Endothelial cell of umbilical vein (primary cell): ENCODE measurements around the gene SORCS2. TPM values are rescaled to one million over a fixed set of nuclear protein-coding genes. Genes with fewer than 3 reads are reported as not detected.

ENCODE experiments used
- BruUV-seq: library from RNA; stranded (reverse); fragments of 400-500 nt; replicated peaks from 2 replicates; lab custom pipeline; 2021; lab: Mats Ljungman, UMichigan
- CTCF ChIA-PET: fragments of 300-600, 350-600 bp; sonication (Branson Sonifier 250); formaldehyde crosslinking; loops from one replicate; lab custom pipeline; 2021; ENCODE audit warnings: antibody characterized with exemption, inconsistent platforms; lab: Charles Lee
- POLR2A ChIA-PET: fragments of 300-600, 350-600 bp; sonication (Branson Sonifier 250); formaldehyde crosslinking; loops from one replicate; lab custom pipeline; 2021; ENCODE audit warnings: antibody characterized with exemption, inconsistent platforms; lab: Charles Lee
- DNase-seq: peaks from one replicate; pipeline ENCODE4 v3.0.0-alpha.2; 2011; ENCODE audit warnings: low read depth, low spot score
- FAIRE-seq: peaks from 2 replicates; lab custom pipeline; 2011; peaks lifted over from hg19 to GRCh38; lab: Jason Lieb, UNC
- H2AFZ ChIP-seq: 2 replicates; pipeline ENCODE4 v1.6.0; 2012; ENCODE audit warnings: low read depth, low read length, control low read depth, inconsistent platforms
- H3K27ac ChIP-seq: 2 replicates; pipeline ENCODE4 v1.5.1; 2011; ENCODE audit warnings: low read depth, mild to moderate bottlenecking, control low read depth, low read length, moderate library complexity; ENCODE audit not compliant: insufficient read depth
- H3K27me3 ChIP-seq, 2 experiments: 2 replicates each; pipeline versions ENCODE4 v1.6.0 to v1.6.1; 2011; ENCODE audit warnings: low read length in 2 of 2, mixed read lengths in 1 of 2; ENCODE audit not compliant: control insufficient read depth in 2 of 2, insufficient read depth in 2 of 2
- H3K36me3 ChIP-seq, 2 experiments: 2 replicates in 1 of 2; 3 replicates in 1 of 2; pipeline ENCODE4 v1.5.1; 2011; ENCODE audit warnings: low read length in 2 of 2, mild to moderate bottlenecking in 1 of 2, moderate library complexity in 1 of 2; ENCODE audit not compliant: control insufficient read depth in 2 of 2, insufficient read depth in 2 of 2; ENCODE audit errors: extremely low read depth in 1 of 2
- H3K4me1 ChIP-seq: 3 replicates; pipeline ENCODE4 v1.5.1; 2011; ENCODE audit warnings: mild to moderate bottlenecking, low read length; ENCODE audit not compliant: control insufficient read depth, insufficient read depth; ENCODE audit errors: extremely low read depth
- H3K4me2 ChIP-seq: 2 replicates; pipeline ENCODE4 v1.6.1; 2011; ENCODE audit warnings: low read length, control low read depth, mixed read lengths; ENCODE audit not compliant: insufficient read depth
- H3K4me3 ChIP-seq, 3 experiments: fragments of 200-600 bp in 1 of 3; sonication (generic), shearing (Covaris generic) in 1 of 3; replicated peaks in 1 of 3; 2 replicates each; pipeline ENCODE4 v1.5.1; 2011 to 2016; ENCODE audit warnings: control low read depth in 3 of 3, low read length in 3 of 3, mild to moderate bottlenecking in 2 of 3, inconsistent platforms in 1 of 3, low read depth in 1 of 3, moderate library complexity in 1 of 3; ENCODE audit not compliant: insufficient read depth in 1 of 3
- H3K79me2 ChIP-seq: 2 replicates; pipeline ENCODE4 v1.6.0; 2012; ENCODE audit warnings: low read length, inconsistent platforms; ENCODE audit not compliant: control insufficient read depth, insufficient read depth
- H3K9ac ChIP-seq: replicated peaks from 2 replicates; pipeline ENCODE3; 2011; ENCODE audit warnings: low read length, control low read depth; ENCODE audit not compliant: insufficient read depth; ENCODE audit errors: extremely low read depth
- H3K9me1 ChIP-seq: replicated peaks from 3 replicates; pipeline ENCODE4 v1.6.0; 2011; ENCODE audit warnings: mild to moderate bottlenecking, low read length; ENCODE audit not compliant: control insufficient read depth, insufficient read depth; ENCODE audit errors: extremely low read depth
- H3K9me3 ChIP-seq: replicated peaks from 2 replicates; pipeline ENCODE4 v1.5.1; 2012; ENCODE audit warnings: low read length, inconsistent platforms; ENCODE audit not compliant: control insufficient read depth, insufficient read depth
- H4K20me1 ChIP-seq: replicated peaks from 2 replicates; pipeline ENCODE3; 2011; ENCODE audit warnings: mild to moderate bottlenecking, low read length; ENCODE audit not compliant: control insufficient read depth, insufficient read depth; ENCODE audit errors: extremely low read depth
- EZH2 ChIP-seq: IDR thresholded peaks from 2 replicates; pipeline ENCODE4 v1.6.1; 2012; ENCODE audit warnings: borderline replicate concordance, low read depth, mild to moderate bottlenecking, moderate library complexity, low read length, inconsistent platforms; ENCODE audit not compliant: severe bottlenecking
- FOS ChIP-seq: IDR thresholded peaks from 2 replicates; pipeline ENCODE4 v1.6.1; 2011; ENCODE audit warnings: mild to moderate bottlenecking, low read length, moderate library complexity, borderline replicate concordance; ENCODE audit not compliant: insufficient read depth
- GATA2 ChIP-seq: IDR thresholded peaks from 2 replicates; pipeline ENCODE4 v1.7.0; 2011; ENCODE audit warnings: low read depth, mild to moderate bottlenecking, moderate library complexity, mixed read lengths, low read length; ENCODE audit not compliant: insufficient read length, insufficient read depth
- JUN ChIP-seq: IDR thresholded peaks from 2 replicates; pipeline ENCODE4 v1.6.1; 2011; ENCODE audit warnings: borderline replicate concordance, low read depth; ENCODE audit not compliant: insufficient read length, insufficient read depth
- MAX ChIP-seq: IDR thresholded peaks from 2 replicates; pipeline ENCODE4 v1.6.1; 2011; ENCODE audit not compliant: insufficient read depth, insufficient read length
- MYC ChIP-seq: IDR thresholded peaks from one replicate; pipeline ENCODE4 v1.6.1; 2011; ENCODE audit warnings: mild to moderate bottlenecking, low read depth, low read length
- POLR2A ChIP-seq: IDR thresholded peaks from 2 replicates; pipeline ENCODE4 v1.6.1; 2012; ENCODE audit warnings: low read depth, mild to moderate bottlenecking, control low read depth, low read length
- POLR2AphosphoS5 ChIP-seq: IDR thresholded peaks from 2 replicates; pipeline ENCODE4 v1.6.1; 2012; ENCODE audit warnings: low read depth, mild to moderate bottlenecking, control low read depth, low read length, moderate library complexity; ENCODE audit not compliant: insufficient read depth
- dilution Hi-C: fragments of 300-500 bp; cut with MboI; formaldehyde crosslinking; loops from one replicate; pipeline ENCODE4 v1.15.0; 2019; ENCODE audit warnings: low sequenced_read_pairs; ENCODE audit not compliant: extremely low pct_ligation_motif_present
- intact Hi-C: fragments of 100-400 bp; cut with micrococcal nuclease; formaldehyde crosslinking; loops from one replicate; pipeline ENCODE4 v1.10.0; 2022
- polyA plus RNA-seq, 4 experiments: library from polyadenylated mRNA; depleted of rRNA in 3 of 4; stranded (reverse) in 3 of 4; unstranded in 1 of 4; fragments of >200 nt; gene quantifications; 2 replicates each; pipeline versions ENCODE4 v1.2.1 to v1.2.3, GENCODE V29; 2011 to 2012; ENCODE audit warnings: missing spikeins in 1 of 4
- total RNA-seq: library from RNA; stranded (reverse); gene quantifications from 2 replicates; pipeline ENCODE4 v1.2.3, GENCODE V29; 2021
- TF ChIP-seq, protein P1 (sequence below), 2 donors: IDR thresholded peaks; 1 replicate in 1 of 2; 2 replicates in 1 of 2; pipeline ENCODE4 v1.5.1; 2011; ENCODE audit warnings: low read length in 2 of 2, mild to moderate bottlenecking in 2 of 2, moderate library complexity in 2 of 2, control low read depth in 1 of 2, inconsistent platforms in 1 of 2, low read depth in 1 of 2; ENCODE audit not compliant: insufficient read depth in 1 of 2; ENCODE audit errors: extremely low read depth in 1 of 2

Gene SORCS2
- total and polyA plus RNA-seq, 2 donors (not counting 3 experiments of a cell fraction or from before 2014, with no cell fraction given), result not detected

- dilution Hi-C loops, result no loop called here
- no peak for TF ChIP-seq FOS
- TF ChIP-seq MAX, result no peak
- TF ChIP-seq EZH2, result no peak
- TF ChIP-seq, protein P1, sequence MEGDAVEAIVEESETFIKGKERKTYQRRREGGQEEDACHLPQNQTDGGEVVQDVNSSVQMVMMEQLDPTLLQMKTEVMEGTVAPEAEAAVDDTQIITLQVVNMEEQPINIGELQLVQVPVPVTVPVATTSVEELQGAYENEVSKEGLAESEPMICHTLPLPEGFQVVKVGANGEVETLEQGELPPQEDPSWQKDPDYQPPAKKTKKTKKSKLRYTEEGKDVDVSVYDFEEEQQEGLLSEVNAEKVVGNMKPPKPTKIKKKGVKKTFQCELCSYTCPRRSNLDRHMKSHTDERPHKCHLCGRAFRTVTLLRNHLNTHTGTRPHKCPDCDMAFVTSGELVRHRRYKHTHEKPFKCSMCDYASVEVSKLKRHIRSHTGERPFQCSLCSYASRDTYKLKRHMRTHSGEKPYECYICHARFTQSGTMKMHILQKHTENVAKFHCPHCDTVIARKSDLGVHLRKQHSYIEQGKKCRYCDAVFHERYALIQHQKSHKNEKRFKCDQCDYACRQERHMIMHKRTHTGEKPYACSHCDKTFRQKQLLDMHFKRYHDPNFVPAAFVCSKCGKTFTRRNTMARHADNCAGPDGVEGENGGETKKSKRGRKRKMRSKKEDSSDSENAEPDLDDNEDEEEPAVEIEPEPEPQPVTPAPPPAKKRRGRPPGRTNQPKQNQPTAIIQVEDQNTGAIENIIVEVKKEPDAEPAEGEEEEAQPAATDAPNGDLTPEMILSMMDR (IDR thresholded peaks at IDR 0.05; ENCODE audit: extremely low read depth in 1 of 2, insufficient read depth in 1 of 2, low read depth in 1 of 2, low read length in 2 of 2), result no peak
- TF ChIP-seq POLR2A, result no peak
- H3K4me2 ChIP-seq, result no peak overlapping the region
- POLR2A ChIA-PET, result no interaction called here
- CTCF ChIA-PET, result no interaction called here
- no peaks in the 10 kb centered on the region for H3K9me3 ChIP-seq
- no peak for FAIRE-seq
- H3K36me3 ChIP-seq, result no peaks in the 10 kb centered on the region
- H4K20me1 ChIP-seq, result no peaks in the 10 kb centered on the region
- H3K4me3 ChIP-seq, result no peak overlapping the region
- no peak overlapping the region for H3K9ac ChIP-seq
- H3K79me2 ChIP-seq, result no peaks in the 10 kb centered on the region
- DNase-seq, result no peak
- no peaks in the 10 kb centered on the region for H3K9me1 ChIP-seq
- no peak overlapping the region for H2AFZ ChIP-seq
- BruUV-seq, result no TSS peak
- intact Hi-C loops, result no loop called here
- H3K27me3 ChIP-seq, result no peaks in the 10 kb centered on the region
- no peaks in the 10 kb centered on the region for H3K4me1 ChIP-seq
- no peak overlapping the region for H3K27ac ChIP-seq
Measured at GRCh38 chr4:7248857-7249256, 56.5 kb downstream of the SORCS2 start.

DNA sequence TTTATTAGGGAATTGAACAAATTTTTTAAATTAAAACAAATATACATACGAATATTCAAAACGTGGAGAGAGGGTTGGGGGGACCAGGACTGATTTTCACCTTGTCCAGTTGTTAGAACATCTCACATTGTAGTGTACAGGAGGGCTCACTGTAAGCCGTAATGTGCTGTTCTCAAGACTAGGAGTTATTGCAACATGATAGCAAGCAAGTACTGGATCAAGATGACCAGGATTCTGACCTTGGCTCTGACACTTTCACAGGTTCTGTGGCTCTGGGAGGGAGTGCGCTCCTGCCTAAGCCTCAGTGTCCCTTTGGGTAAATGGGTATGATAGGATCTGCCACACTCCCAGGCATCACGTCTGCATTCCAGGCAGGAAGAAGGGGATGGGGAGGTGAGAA, 59.0 kb downstream of the SORCS2 start:
- ChIA-PET POLR2A (no interaction called here), CTCF (no interaction called here)
- DNase-seq (no peak), FAIRE-seq (no peak)
- H3K27ac ChIP-seq, result no peak overlapping the region
- dilution Hi-C loops (no loop called here), intact Hi-C loops (no loop called here)
- H3K9ac ChIP-seq, result no peak overlapping the region
- H2AFZ ChIP-seq, result no peak overlapping the region
- no peaks in the 10 kb centered on the region for H3K9me3 ChIP-seq
- BruUV-seq, result no TSS peak
- TF ChIP-seq GATA2 (no peak), MAX (no peak), POLR2AphosphoS5 (no peak), EZH2 (no peak), POLR2A (no peak), MYC (no peak), FOS (no peak), JUN (no peak)
- TF ChIP-seq, protein P1 (IDR thresholded peaks at IDR 0.05; ENCODE audit: extremely low read depth in 1 of 2, insufficient read depth in 1 of 2, low read depth in 1 of 2, low read length in 2 of 2), result no peak
- H3K27me3 ChIP-seq, result no peaks in the 10 kb centered on the region
- no peaks in the 10 kb centered on the region for H4K20me1 ChIP-seq
- H3K9me1 ChIP-seq, result no peaks in the 10 kb centered on the region
- H3K4me1 ChIP-seq, result no peaks in the 10 kb centered on the region
- H3K4me2 ChIP-seq, result no peak overlapping the region
- no peaks in the 10 kb centered on the region for H3K36me3 ChIP-seq
- no peak overlapping the region for H3K4me3 ChIP-seq
- H3K79me2 ChIP-seq, result no peaks in the 10 kb centered on the region
